Nucleus accumbens (tissue), 56 donors: ENCODE measurements around the gene TPSAB1.
"Not testable (repeated sequence)": the region's sequence is repeated elsewhere in the genome, so short reads cannot be mapped to it uniquely, and the experiment has no call there.

Experiments used
- DNase-seq, 56 donors: peaks; one replicate each; lab custom pipeline; 2025; lab: John Stamatoyannopoulos, UW

TPSAB1 gene

GRCh38 chr16:1262210-1262845 lies 21.8 kb downstream of the TPSAB1 start:
- no peak for DNase-seq

GRCh38 chr16:1262846-1263221 lies 22.3 kb downstream of the TPSAB1 start:
- DNase-seq = no peak

GRCh38 chr16:1263591-1264344 lies 23.3 kb downstream of the TPSAB1 start:
- DNase-seq = no peak

- no peak for DNase-seq
These were observed 24.0 kb downstream of the TPSAB1 start for GRCh38 chr16:1264345-1265089.

- DNase-seq = no peak
These were observed 24.7 kb downstream of the TPSAB1 start for GRCh38 chr16:1265090-1265630.

- no peak for DNase-seq
These were observed 25.3 kb downstream of the TPSAB1 start for GRCh38 chr16:1265826-1266225.

GRCh38 chr16:1269418-1269817 lies 28.9 kb downstream of the TPSAB1 start:
- not testable (repeated sequence) for DNase-seq

- no peak for DNase-seq
These were observed 30.8 kb downstream of the TPSAB1 start for GRCh38 chr16:1271380-1271723.

- DNase-seq = peak in 18 of 56 donors; percentile 1 to 67 (median 24)
These were observed 31.4 kb downstream of the TPSAB1 start for GRCh38 chr16:1271724-1272413.

GRCh38 chr16:1272453-1273198 lies 32.1 kb downstream of the TPSAB1 start:
- DNase-seq = no peak

- DNase-seq = no peak
These were observed 33.3 kb downstream of the TPSAB1 start for GRCh38 chr16:1273816-1274215.

- no peak for DNase-seq
These were observed 34.3 kb downstream of the TPSAB1 start for GRCh38 chr16:1274767-1275166.

- no peak for DNase-seq
These were observed 35.5 kb downstream of the TPSAB1 start for GRCh38 chr16:1275791-1276579.

- no peak for DNase-seq
These were observed 36.0 kb downstream of the TPSAB1 start for GRCh38 chr16:1276580-1276878.

GRCh38 chr16:1277151-1277598 lies 36.7 kb downstream of the TPSAB1 start:
- DNase-seq = no peak

GRCh38 chr16:1277617-1278282 lies 37.2 kb downstream of the TPSAB1 start:
- no peak for DNase-seq

GRCh38 chr16:1278477-1278876 lies 38.0 kb downstream of the TPSAB1 start:
- no peak for DNase-seq

GRCh38 chr16:1279081-1279944 lies 38.8 kb downstream of the TPSAB1 start:
- DNase-seq = no peak
